Stimulated activated CD8-positive, alpha-beta memory T cell treated with anti-CD3 and anti-CD28 coated beads, Interleukin-2, amount 100 ng/mL, for 1 hour (primary cell): ENCODE data around the gene BTNL2.
"Not testable (repeated sequence)": the region's sequence is repeated elsewhere in the genome, so short reads cannot be mapped to it uniquely, and the experiment has no call there.

ENCODE experiments used
- DNase-seq, 2 donors: peaks; one replicate each; pipeline ENCODE4 v3.0.0-alpha.2; 2020; ENCODE audit warnings: low read depth in 2 of 2

BTNL2 gene

DNA sequence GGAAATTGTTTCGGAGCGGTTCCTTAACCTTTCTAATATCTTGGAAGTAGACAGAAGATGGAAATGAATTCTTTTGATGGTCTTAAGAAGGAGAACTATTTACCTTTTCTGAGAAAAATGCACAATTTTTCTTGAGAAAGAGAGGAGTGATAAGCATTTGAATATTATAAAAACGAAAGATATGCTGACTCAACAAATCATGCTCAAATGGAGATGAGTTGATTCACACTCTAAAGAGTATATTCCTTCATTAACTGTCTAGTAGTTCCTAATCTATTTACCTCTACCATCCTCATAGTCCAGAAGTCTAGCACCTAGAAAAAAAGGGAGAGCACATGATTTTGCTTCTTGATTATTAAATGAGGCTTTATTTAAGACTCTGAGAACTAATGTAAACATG lies 39.3 kb downstream of the BTNL2 start:
- DNase-seq: no peak

- not testable (repeated sequence) for DNase-seq
Observed at GRCh38 chr6:32359225-32359624, 47.8 kb downstream of the BTNL2 start.

DNA sequence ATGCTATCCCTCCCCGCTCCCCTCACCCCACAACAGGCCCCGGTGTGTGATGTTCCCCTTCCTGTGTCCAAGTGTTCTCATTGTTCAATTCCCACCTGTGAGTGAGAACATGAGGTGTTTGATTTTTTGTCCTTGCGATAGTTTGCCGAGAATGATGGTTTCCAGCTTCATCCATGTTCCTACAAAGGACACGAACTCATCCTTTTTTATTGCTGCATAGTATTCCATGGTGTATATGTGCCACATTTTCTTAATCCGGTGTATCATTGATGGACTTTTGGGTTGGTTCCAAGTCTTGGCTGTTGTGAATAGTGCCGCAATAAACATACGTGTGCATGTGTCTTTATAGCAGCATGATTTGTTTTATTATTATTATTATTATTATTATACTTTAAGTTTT lies 48.4 kb downstream of the BTNL2 start:
- not testable (repeated sequence) for DNase-seq

DNA sequence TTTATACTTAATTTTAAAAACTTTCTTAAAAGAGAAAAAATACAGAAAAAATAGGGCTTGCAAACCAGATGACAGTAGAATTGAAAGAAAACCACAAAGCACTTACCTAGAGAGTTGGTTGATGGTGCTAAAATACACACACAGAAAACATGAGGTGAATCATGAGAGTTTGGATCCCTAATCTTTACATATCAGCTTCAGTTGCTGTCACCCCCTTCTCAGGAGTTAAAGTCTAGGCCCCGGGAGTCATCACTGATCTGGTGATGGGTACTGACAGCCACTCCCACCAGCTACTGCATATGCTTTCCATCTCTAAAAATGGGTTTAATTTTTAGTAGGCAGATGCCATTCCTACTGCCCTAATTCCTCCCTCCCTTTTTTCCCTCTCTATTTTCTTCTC lies 52.0 kb downstream of the BTNL2 start:
- no peak for DNase-seq

DNA sequence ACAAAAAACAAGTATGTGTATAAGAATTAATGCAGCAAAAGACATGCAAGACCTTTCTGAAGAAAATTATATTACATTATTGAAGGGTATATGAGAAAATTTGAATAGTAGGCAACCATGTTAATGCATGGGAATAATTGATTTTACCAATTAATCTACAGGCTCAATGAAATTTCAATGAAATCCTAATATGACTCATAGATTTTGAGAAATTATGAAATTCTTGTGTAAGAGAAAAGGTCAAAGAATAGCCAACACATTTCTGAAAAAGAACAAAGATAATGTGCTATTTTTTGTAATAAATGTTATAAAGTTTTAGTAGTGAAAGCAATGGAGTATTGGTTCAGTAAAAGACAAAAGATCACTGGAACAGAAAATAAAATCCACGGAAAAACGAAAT lies 53.6 kb downstream of the BTNL2 start:
- DNase-seq: no peak
